Endothelial cell of umbilical vein (primary cell): ENCODE data around the gene PCED1B. TPM values are rescaled to one million over a fixed set of nuclear protein-coding genes. Genes with fewer than 3 reads are reported as not detected.

ENCODE experiments used
- BruUV-seq: library from RNA; stranded (reverse); fragments of 400-500 nt; replicated peaks from 2 replicates; lab custom pipeline; 2021; lab: Mats Ljungman, UMichigan
- CTCF ChIA-PET: fragments of 300-600, 350-600 bp; sonication (Branson Sonifier 250); formaldehyde crosslinking; loops from one replicate; lab custom pipeline; 2021; ENCODE audit warnings: antibody characterized with exemption, inconsistent platforms; lab: Charles Lee
- POLR2A ChIA-PET: fragments of 300-600, 350-600 bp; sonication (Branson Sonifier 250); formaldehyde crosslinking; loops from one replicate; lab custom pipeline; 2021; ENCODE audit warnings: antibody characterized with exemption, inconsistent platforms; lab: Charles Lee
- DNase-seq: peaks from one replicate; pipeline ENCODE4 v3.0.0-alpha.2; 2011; ENCODE audit warnings: low read depth, low spot score
- FAIRE-seq: peaks from 2 replicates; lab custom pipeline; 2011; peaks lifted over from hg19 to GRCh38; lab: Jason Lieb, UNC
- H2AFZ ChIP-seq: 2 replicates; pipeline ENCODE4 v1.6.0; 2012; ENCODE audit warnings: low read depth, low read length, control low read depth, inconsistent platforms
- H3K27ac ChIP-seq: 2 replicates; pipeline ENCODE4 v1.5.1; 2011; ENCODE audit warnings: low read depth, mild to moderate bottlenecking, control low read depth, low read length, moderate library complexity; ENCODE audit not compliant: insufficient read depth
- H3K27me3 ChIP-seq, 2 experiments: 2 replicates each; pipeline versions ENCODE4 v1.6.0 to v1.6.1; 2011; ENCODE audit warnings: low read length in 2 of 2, mixed read lengths in 1 of 2; ENCODE audit not compliant: control insufficient read depth in 2 of 2, insufficient read depth in 2 of 2
- H3K36me3 ChIP-seq, 2 experiments: 2 replicates in 1 of 2; 3 replicates in 1 of 2; pipeline ENCODE4 v1.5.1; 2011; ENCODE audit warnings: low read length in 2 of 2, mild to moderate bottlenecking in 1 of 2, moderate library complexity in 1 of 2; ENCODE audit not compliant: control insufficient read depth in 2 of 2, insufficient read depth in 2 of 2; ENCODE audit errors: extremely low read depth in 1 of 2
- H3K4me1 ChIP-seq: 3 replicates; pipeline ENCODE4 v1.5.1; 2011; ENCODE audit warnings: mild to moderate bottlenecking, low read length; ENCODE audit not compliant: control insufficient read depth, insufficient read depth; ENCODE audit errors: extremely low read depth
- H3K4me2 ChIP-seq: 2 replicates; pipeline ENCODE4 v1.6.1; 2011; ENCODE audit warnings: low read length, control low read depth, mixed read lengths; ENCODE audit not compliant: insufficient read depth
- H3K4me3 ChIP-seq, 3 experiments: fragments of 200-600 bp in 1 of 3; sonication (generic), shearing (Covaris generic) in 1 of 3; replicated peaks in 1 of 3; 2 replicates each; pipeline ENCODE4 v1.5.1; 2011 to 2016; ENCODE audit warnings: control low read depth in 3 of 3, low read length in 3 of 3, mild to moderate bottlenecking in 2 of 3, inconsistent platforms in 1 of 3, low read depth in 1 of 3, moderate library complexity in 1 of 3; ENCODE audit not compliant: insufficient read depth in 1 of 3
- H3K79me2 ChIP-seq: 2 replicates; pipeline ENCODE4 v1.6.0; 2012; ENCODE audit warnings: low read length, inconsistent platforms; ENCODE audit not compliant: control insufficient read depth, insufficient read depth
- H3K9ac ChIP-seq: replicated peaks from 2 replicates; pipeline ENCODE3; 2011; ENCODE audit warnings: low read length, control low read depth; ENCODE audit not compliant: insufficient read depth; ENCODE audit errors: extremely low read depth
- H3K9me1 ChIP-seq: replicated peaks from 3 replicates; pipeline ENCODE4 v1.6.0; 2011; ENCODE audit warnings: mild to moderate bottlenecking, low read length; ENCODE audit not compliant: control insufficient read depth, insufficient read depth; ENCODE audit errors: extremely low read depth
- H3K9me3 ChIP-seq: replicated peaks from 2 replicates; pipeline ENCODE4 v1.5.1; 2012; ENCODE audit warnings: low read length, inconsistent platforms; ENCODE audit not compliant: control insufficient read depth, insufficient read depth
- H4K20me1 ChIP-seq: replicated peaks from 2 replicates; pipeline ENCODE3; 2011; ENCODE audit warnings: mild to moderate bottlenecking, low read length; ENCODE audit not compliant: control insufficient read depth, insufficient read depth; ENCODE audit errors: extremely low read depth
- EZH2 ChIP-seq: IDR thresholded peaks from 2 replicates; pipeline ENCODE4 v1.6.1; 2012; ENCODE audit warnings: borderline replicate concordance, low read depth, mild to moderate bottlenecking, moderate library complexity, low read length, inconsistent platforms; ENCODE audit not compliant: severe bottlenecking
- FOS ChIP-seq: IDR thresholded peaks from 2 replicates; pipeline ENCODE4 v1.6.1; 2011; ENCODE audit warnings: mild to moderate bottlenecking, low read length, moderate library complexity, borderline replicate concordance; ENCODE audit not compliant: insufficient read depth
- GATA2 ChIP-seq: IDR thresholded peaks from 2 replicates; pipeline ENCODE4 v1.7.0; 2011; ENCODE audit warnings: low read depth, mild to moderate bottlenecking, moderate library complexity, mixed read lengths, low read length; ENCODE audit not compliant: insufficient read length, insufficient read depth
- JUN ChIP-seq: IDR thresholded peaks from 2 replicates; pipeline ENCODE4 v1.6.1; 2011; ENCODE audit warnings: borderline replicate concordance, low read depth; ENCODE audit not compliant: insufficient read length, insufficient read depth
- MYC ChIP-seq: IDR thresholded peaks from one replicate; pipeline ENCODE4 v1.6.1; 2011; ENCODE audit warnings: mild to moderate bottlenecking, low read depth, low read length
- POLR2A ChIP-seq: IDR thresholded peaks from 2 replicates; pipeline ENCODE4 v1.6.1; 2012; ENCODE audit warnings: low read depth, mild to moderate bottlenecking, control low read depth, low read length
- POLR2AphosphoS5 ChIP-seq: IDR thresholded peaks from 2 replicates; pipeline ENCODE4 v1.6.1; 2012; ENCODE audit warnings: low read depth, mild to moderate bottlenecking, control low read depth, low read length, moderate library complexity; ENCODE audit not compliant: insufficient read depth
- dilution Hi-C: fragments of 300-500 bp; cut with MboI; formaldehyde crosslinking; loops from one replicate; pipeline ENCODE4 v1.15.0; 2019; ENCODE audit warnings: low sequenced_read_pairs; ENCODE audit not compliant: extremely low pct_ligation_motif_present
- intact Hi-C: fragments of 100-400 bp; cut with micrococcal nuclease; formaldehyde crosslinking; loops from one replicate; pipeline ENCODE4 v1.10.0; 2022
- polyA plus RNA-seq, 4 experiments: library from polyadenylated mRNA; depleted of rRNA in 3 of 4; stranded (reverse) in 3 of 4; unstranded in 1 of 4; fragments of >200 nt; gene quantifications; 2 replicates each; pipeline versions ENCODE4 v1.2.1 to v1.2.3, GENCODE V29; 2011 to 2012; ENCODE audit warnings: missing spikeins in 1 of 4
- total RNA-seq: library from RNA; stranded (reverse); gene quantifications from 2 replicates; pipeline ENCODE4 v1.2.3, GENCODE V29; 2021
- TF ChIP-seq, protein P1 (sequence below), 2 donors: IDR thresholded peaks; 1 replicate in 1 of 2; 2 replicates in 1 of 2; pipeline ENCODE4 v1.5.1; 2011; ENCODE audit warnings: low read length in 2 of 2, mild to moderate bottlenecking in 2 of 2, moderate library complexity in 2 of 2, control low read depth in 1 of 2, inconsistent platforms in 1 of 2, low read depth in 1 of 2; ENCODE audit not compliant: insufficient read depth in 1 of 2; ENCODE audit errors: extremely low read depth in 1 of 2
- TF ChIP-seq, protein P2 (sequence below): IDR thresholded peaks from 2 replicates; pipeline ENCODE4 v1.6.1; 2011; ENCODE audit not compliant: insufficient read depth, insufficient read length

The PCED1B gene
- total and polyA plus RNA-seq, 2 donors (not counting 3 experiments of a cell fraction or from before 2014, with no cell fraction given), result 1.7 to 2.6 TPM

DNA sequence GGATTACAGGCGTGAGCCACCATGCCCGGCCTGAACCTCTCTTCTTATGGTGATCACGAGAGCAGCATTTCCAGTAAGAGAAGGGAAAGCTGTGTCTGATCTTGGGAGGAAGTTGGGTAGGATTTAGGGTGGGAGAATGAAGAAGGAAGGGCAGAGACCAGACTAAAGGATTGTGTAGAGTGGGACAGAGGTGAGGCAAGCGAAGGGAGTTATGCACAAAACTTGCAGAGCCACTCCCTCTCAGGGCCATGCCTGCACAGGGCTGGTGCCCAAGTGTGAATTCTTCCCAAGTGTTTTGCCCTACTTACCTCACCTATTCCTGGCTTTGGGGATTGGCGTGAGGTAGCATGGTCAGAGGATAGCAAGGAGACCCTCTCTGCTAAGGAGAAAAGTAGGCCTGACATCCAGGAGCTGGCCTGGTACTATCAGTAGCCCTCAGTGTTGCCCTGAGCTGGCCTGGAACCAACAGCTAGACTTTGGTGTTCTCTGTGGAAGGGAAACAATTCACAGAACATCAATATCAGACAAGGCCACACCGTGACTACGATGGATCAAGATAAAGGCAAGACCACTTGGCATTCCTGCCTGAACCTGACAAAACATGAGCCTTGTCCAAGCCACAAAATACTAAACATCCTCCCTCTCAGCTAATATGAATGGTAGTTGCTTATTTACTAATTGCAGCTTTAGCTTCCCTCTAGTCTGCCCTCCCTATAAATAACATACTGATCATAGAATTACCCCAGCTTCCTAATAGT lies 201.3 kb downstream of the PCED1B start:
- no peak overlapping the region for H3K27ac ChIP-seq
- BruUV-seq, result no TSS peak
- no peak for FAIRE-seq

More for the DNA sequence above, 201.3 kb downstream of the PCED1B start:
- intact Hi-C loops, result no loop called here
- ChIA-PET POLR2A (no interaction called here), CTCF (interaction anchor here (1.3 to 1.5 kb wide), 2 partner anchors 12 to 53 kb away, joined by 3 read pairs; no protein-coding TSS in a partner anchor)
- dilution Hi-C loops, result no loop called here
- no peaks in the 10 kb centered on the region for H3K79me2 ChIP-seq
- TF ChIP-seq MYC, result no peak
- TF ChIP-seq FOS, result no peak
- TF ChIP-seq, protein P1, sequence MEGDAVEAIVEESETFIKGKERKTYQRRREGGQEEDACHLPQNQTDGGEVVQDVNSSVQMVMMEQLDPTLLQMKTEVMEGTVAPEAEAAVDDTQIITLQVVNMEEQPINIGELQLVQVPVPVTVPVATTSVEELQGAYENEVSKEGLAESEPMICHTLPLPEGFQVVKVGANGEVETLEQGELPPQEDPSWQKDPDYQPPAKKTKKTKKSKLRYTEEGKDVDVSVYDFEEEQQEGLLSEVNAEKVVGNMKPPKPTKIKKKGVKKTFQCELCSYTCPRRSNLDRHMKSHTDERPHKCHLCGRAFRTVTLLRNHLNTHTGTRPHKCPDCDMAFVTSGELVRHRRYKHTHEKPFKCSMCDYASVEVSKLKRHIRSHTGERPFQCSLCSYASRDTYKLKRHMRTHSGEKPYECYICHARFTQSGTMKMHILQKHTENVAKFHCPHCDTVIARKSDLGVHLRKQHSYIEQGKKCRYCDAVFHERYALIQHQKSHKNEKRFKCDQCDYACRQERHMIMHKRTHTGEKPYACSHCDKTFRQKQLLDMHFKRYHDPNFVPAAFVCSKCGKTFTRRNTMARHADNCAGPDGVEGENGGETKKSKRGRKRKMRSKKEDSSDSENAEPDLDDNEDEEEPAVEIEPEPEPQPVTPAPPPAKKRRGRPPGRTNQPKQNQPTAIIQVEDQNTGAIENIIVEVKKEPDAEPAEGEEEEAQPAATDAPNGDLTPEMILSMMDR (IDR thresholded peaks at IDR 0.05; ENCODE audit: extremely low read depth in 1 of 2, insufficient read depth in 1 of 2, low read depth in 1 of 2, low read length in 2 of 2), result no peak
- no peak for TF ChIP-seq GATA2
- TF ChIP-seq JUN, result no peak
- TF ChIP-seq EZH2, result no peak
- no peak for TF ChIP-seq POLR2AphosphoS5
- no peak for TF ChIP-seq POLR2A
- TF ChIP-seq, protein P2, sequence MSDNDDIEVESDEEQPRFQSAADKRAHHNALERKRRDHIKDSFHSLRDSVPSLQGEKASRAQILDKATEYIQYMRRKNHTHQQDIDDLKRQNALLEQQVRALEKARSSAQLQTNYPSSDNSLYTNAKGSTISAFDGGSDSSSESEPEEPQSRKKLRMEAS, result no peak
- no peak overlapping the region for H3K4me3 ChIP-seq
- H4K20me1 ChIP-seq, result no peaks in the 10 kb centered on the region
- no peaks in the 10 kb centered on the region for H3K36me3 ChIP-seq
- peaks cover 23% of the 10 kb centered on the region for H3K4me1 ChIP-seq
- H3K9ac ChIP-seq, result no peak overlapping the region
- DNase-seq, result no peak
- no peaks in the 10 kb centered on the region for H3K9me1 ChIP-seq
- no peaks in the 10 kb centered on the region for H3K27me3 ChIP-seq
- H3K9me3 ChIP-seq, result no peaks in the 10 kb centered on the region
- H2AFZ ChIP-seq, result no peak overlapping the region
- H3K4me2 ChIP-seq, result no peak overlapping the region
